ENCODE data around the gene OSBPL5. TPM values are rescaled to one million over a fixed set of nuclear protein-coding genes. Genes with fewer than 3 reads are reported as not detected.

The OSBPL5 gene
- total RNA-seq, 1 experiment from 2014 or later: 115 TPM

DNA sequence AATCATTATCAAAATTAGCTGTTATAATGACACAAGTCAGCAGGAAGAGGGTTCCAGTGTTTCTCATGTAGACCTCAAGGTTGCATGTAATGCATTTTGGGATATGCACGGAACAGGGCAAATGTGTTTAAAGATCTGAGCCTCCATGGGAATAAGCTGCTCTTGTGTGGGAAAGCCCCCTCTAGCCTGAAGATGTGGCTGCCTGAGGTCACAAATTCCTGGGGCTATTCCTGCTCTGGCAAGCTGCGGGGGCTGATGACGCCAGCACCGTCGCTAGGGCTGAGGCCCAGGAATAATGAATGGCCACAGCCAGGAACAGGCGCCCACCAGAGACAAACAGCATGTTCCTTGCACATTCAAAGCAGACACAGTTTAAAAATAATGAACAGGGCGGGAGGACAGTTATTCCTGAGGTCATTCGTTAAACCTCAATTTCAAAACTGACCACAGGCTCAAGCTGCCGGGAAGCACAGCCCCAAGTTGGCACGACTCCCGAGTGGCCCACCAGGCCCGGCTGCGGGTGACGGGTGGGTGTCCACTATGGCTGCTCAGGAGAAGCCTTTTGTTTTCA, 11.7 kb downstream of the OSBPL5 start:
- TF ChIP-seq, protein P1, sequence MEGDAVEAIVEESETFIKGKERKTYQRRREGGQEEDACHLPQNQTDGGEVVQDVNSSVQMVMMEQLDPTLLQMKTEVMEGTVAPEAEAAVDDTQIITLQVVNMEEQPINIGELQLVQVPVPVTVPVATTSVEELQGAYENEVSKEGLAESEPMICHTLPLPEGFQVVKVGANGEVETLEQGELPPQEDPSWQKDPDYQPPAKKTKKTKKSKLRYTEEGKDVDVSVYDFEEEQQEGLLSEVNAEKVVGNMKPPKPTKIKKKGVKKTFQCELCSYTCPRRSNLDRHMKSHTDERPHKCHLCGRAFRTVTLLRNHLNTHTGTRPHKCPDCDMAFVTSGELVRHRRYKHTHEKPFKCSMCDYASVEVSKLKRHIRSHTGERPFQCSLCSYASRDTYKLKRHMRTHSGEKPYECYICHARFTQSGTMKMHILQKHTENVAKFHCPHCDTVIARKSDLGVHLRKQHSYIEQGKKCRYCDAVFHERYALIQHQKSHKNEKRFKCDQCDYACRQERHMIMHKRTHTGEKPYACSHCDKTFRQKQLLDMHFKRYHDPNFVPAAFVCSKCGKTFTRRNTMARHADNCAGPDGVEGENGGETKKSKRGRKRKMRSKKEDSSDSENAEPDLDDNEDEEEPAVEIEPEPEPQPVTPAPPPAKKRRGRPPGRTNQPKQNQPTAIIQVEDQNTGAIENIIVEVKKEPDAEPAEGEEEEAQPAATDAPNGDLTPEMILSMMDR (IDR thresholded peaks at IDR 0.05; ENCODE audit: unreplicated experiment): no peak
- ChIA-PET POLR2A (no interaction called here), CTCF (no interaction called here)
- H3K36me3 Mint-ChIP-seq (ENCODE audit: insufficient read depth, unreplicated experiment): peaks cover 11% of the 10 kb centered on the region
- DNase-seq (ENCODE audit: unreplicated experiment): no peak
- H3K27me3 Mint-ChIP-seq (ENCODE audit: insufficient read depth, unreplicated experiment): no peaks in the 10 kb centered on the region
- peaks cover 4% of the 10 kb centered on the region for H3K4me1 Mint-ChIP-seq (ENCODE audit: insufficient read depth, unreplicated experiment)
- intact Hi-C loops (cut with micrococcal nuclease): no loop called here
- no peak overlapping the region for H3K27ac Mint-ChIP-seq (ENCODE audit: low read depth, unreplicated experiment)
- H3K4me3 Mint-ChIP-seq (ENCODE audit: unreplicated experiment): no peak overlapping the region
- no peaks in the 10 kb centered on the region for H3K9me3 Mint-ChIP-seq (ENCODE audit: unreplicated experiment)
- no TSS peak for BruUV-seq (replicated peaks)

DNA sequence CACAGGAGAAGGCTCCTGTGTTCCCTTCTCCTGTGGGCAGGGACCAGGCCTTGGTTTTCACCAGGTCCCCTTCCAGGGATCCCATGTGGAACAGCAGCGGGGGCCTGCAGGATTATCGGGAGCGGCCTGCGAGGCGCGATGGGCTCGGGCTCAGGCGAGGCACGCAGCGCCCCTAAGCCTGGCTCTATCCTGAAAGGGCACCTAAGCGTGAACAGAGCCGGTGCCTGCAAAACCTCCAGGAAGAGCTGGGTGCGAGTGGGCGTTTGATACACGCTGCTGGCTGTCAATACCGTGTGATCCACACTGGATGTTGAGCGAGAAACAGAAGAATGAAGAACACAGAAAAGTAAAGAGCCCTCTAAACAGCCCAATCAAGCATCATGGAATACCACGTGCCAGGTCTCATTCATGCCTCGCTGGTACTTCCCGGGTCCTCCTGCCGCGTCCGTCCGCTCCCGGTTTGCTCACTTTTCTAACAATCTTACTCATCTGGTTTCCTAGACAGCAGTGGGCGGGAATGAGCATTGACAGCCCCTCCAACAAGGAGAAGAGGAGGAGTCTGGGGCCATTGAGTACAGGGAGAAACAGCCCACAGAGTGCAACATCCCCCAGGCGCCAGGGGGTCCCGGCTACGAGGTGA, 12.5 kb downstream of the OSBPL5 start:
- POLR2A ChIA-PET: no interaction called here

GRCh38 chr11:3150726-3151125, 14.4 kb downstream of the OSBPL5 start:
- Mint-ChIP-seq H3K4me3 (ENCODE audit: unreplicated experiment) (no peak overlapping the region), H3K36me3 (ENCODE audit: insufficient read depth, unreplicated experiment) (no peaks in the 10 kb centered on the region), H3K4me1 (ENCODE audit: insufficient read depth, unreplicated experiment) (peaks cover 4% of the 10 kb centered on the region), H3K9me3 (ENCODE audit: unreplicated experiment) (no peaks in the 10 kb centered on the region), H3K27ac (ENCODE audit: low read depth, unreplicated experiment) (no peak overlapping the region), H3K27me3 (ENCODE audit: insufficient read depth, unreplicated experiment) (no peaks in the 10 kb centered on the region)
- BruUV-seq (replicated peaks): no TSS peak
- TF ChIP-seq, protein P1 (IDR thresholded peaks at IDR 0.05; ENCODE audit: unreplicated experiment): no peak
- CTCF ChIA-PET: interaction anchor here (0.6 kb wide), 1 partner anchor 11 kb away, joined by 3 read pairs; no protein-coding TSS in a partner anchor
- no peak for DNase-seq (ENCODE audit: unreplicated experiment)
- POLR2A ChIA-PET: no interaction called here
- intact Hi-C loops (cut with micrococcal nuclease): no loop called here

More for the DNA sequence above, 12.5 kb downstream of the OSBPL5 start:
- peaks cover 4% of the 10 kb centered on the region for H3K4me1 Mint-ChIP-seq (ENCODE audit: insufficient read depth, unreplicated experiment)
- no peak overlapping the region for H3K27ac Mint-ChIP-seq (ENCODE audit: low read depth, unreplicated experiment)
- BruUV-seq (replicated peaks): no TSS peak
- peaks cover 6% of the 10 kb centered on the region for H3K36me3 Mint-ChIP-seq (ENCODE audit: insufficient read depth, unreplicated experiment)
- intact Hi-C loops (cut with micrococcal nuclease): no loop called here
- TF ChIP-seq, protein P1 (IDR thresholded peaks at IDR 0.05; ENCODE audit: unreplicated experiment): no peak
- H3K27me3 Mint-ChIP-seq (ENCODE audit: insufficient read depth, unreplicated experiment): no peaks in the 10 kb centered on the region
- no peak for DNase-seq (ENCODE audit: unreplicated experiment)
- CTCF ChIA-PET: interaction anchor here (0.5 kb wide), 1 partner anchor 749 kb away, joined by 3 read pairs; no protein-coding TSS in a partner anchor
- no peaks in the 10 kb centered on the region for H3K9me3 Mint-ChIP-seq (ENCODE audit: unreplicated experiment)
- H3K4me3 Mint-ChIP-seq (ENCODE audit: unreplicated experiment): no peak overlapping the region

DNA sequence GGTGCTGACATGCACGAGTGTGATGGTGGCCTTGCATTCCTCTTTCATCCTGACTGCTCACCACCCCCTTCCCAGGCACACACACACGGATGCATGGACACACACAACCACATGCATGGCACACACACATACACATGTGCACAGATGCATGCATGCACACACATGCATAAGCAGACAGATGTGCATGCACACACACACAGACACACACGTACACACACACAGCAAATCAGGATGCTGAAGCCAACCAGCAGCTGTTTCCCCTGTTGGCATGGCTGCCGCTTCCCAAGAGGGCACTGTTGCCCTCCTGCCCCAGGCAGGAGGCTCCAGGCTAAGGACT, 15.3 kb downstream of the OSBPL5 start:
- H3K4me3 Mint-ChIP-seq (ENCODE audit: unreplicated experiment): no peak overlapping the region
- no peaks in the 10 kb centered on the region for H3K27me3 Mint-ChIP-seq (ENCODE audit: insufficient read depth, unreplicated experiment)
- DNase-seq (ENCODE audit: unreplicated experiment): no peak
- no peak overlapping the region for H3K27ac Mint-ChIP-seq (ENCODE audit: low read depth, unreplicated experiment)
- ChIA-PET CTCF (no interaction called here), POLR2A (no interaction called here)
- intact Hi-C loops (cut with micrococcal nuclease): no loop called here
- no TSS peak for BruUV-seq (replicated peaks)
- peaks cover 4% of the 10 kb centered on the region for H3K4me1 Mint-ChIP-seq (ENCODE audit: insufficient read depth, unreplicated experiment)
- H3K9me3 Mint-ChIP-seq (ENCODE audit: unreplicated experiment): no peaks in the 10 kb centered on the region
- TF ChIP-seq, protein P1 (IDR thresholded peaks at IDR 0.05; ENCODE audit: unreplicated experiment): no peak
- peaks cover 6% of the 10 kb centered on the region for H3K36me3 Mint-ChIP-seq (ENCODE audit: insufficient read depth, unreplicated experiment)

Data from MCF 10A (cell line).